ENCODE results near the gene STMN1.
A peak's percentile ranks its signal among the peaks of the same experiment; 100 is the strongest.

Gene STMN1

DNA sequence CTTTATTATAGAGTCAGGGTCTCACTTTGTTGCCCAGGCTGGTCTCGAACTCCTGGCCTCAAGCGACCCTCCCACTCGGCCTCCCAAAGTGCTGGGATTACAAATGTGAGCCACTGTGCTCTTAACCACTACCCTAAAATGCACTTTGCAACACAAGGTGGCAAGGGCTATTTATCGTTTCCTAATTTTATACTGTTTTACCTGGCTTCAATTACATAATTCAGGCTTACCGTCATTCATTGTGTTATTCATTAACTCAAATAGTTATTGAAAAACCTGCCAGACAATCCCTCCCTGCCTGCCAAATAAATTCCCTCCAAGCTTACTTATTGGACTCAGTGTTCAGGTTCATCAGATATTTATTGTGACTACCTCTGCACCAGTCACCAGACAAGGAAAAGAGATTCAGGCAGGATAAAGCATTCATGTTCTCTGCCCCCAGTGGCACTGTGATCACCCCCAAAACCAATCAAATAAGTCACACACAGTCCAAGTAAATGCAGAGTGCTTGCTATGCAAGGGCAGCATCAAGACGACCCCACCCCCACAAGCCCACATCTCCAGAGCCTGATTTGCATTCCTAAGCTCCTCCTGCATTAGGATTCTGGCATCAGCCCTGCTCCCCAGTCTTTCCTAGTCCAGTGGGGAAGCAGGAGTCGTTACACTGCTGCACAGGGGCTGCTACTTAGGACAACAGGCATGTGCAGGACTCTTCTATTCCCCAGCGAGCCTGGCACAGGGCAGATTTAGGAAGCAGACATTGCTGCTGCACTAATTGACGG, 38.8 kb downstream of the STMN1 start:
- DNase-seq, result no peak

DNA sequence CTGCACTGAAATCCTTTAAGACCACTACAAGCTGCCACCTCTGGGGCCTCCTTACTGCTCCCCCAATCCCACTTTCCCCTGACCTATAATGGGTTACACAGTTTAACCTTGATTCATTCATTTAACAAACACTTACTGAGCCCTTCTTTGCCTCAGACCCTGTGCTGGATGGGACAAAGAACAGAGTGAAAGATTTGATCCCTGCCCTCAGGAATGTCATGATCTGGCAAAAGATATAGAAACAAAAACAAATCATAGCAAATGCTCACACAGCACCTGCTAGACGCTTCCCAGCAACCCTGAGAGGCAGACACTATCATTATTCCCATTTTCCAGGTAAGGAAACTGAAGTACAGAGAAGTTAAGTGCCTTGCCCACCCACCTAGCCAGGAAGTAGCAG, 39.9 kb downstream of the STMN1 start:
- DNase-seq, result no peak

DNA sequence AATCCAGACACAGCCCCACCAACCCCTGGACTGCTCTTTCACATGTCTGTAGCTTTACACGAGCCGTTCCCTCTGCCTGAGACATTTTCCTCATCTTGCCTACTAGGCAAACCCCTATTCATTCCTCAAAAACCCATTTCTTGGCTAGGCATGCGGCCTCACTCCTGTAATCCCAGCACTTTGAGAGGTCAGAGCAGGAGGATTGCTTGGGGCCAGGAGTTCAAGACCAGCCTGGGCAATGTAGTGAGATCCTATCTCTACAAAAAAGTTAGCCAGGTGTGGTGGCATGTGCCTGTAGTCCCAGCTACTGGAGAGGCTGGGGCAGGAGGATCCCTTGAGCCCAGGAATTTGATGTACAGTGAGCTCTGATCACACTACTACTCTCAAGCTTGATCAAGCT, 41.8 kb downstream of the STMN1 start:
- DNase-seq, result no peak

DNA sequence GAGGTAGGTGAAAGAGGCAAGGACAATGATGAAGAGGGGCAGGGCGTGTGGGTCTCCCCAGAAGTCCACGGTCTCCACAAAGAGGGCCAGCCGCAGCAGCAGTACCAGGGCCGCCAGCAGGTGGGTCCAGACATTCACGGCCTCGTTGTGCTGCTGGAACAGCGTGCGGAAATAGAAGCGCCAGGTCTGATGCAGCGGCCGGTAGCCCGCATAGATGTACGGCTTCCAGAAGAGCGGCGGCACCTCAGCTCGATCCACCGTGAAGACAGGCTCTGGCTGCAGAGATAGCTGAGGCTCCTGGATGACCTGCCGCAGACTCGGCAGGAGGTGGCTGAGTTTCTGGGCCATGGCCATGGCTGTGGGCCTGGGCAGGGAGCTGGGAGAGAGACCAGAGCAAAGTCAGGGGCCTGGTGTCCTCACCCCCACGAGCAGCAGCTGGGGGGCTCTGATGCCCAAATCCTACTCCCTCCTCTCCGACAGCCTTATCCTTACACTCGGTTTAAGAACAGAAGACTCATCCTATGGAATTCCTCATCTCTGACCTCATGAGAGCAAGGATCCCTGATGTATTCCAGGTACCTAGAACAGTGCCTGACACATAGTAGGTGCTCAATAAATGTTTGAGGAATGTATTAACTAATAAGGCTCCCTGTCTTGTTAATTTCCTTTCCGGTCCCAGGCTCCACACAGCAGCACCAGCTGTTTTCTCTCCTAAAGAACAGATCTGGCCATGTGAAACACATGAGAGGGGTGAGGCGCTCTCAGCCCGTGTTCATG, 42.5 kb downstream of the STMN1 start:
- DNase-seq, result no peak

DNA sequence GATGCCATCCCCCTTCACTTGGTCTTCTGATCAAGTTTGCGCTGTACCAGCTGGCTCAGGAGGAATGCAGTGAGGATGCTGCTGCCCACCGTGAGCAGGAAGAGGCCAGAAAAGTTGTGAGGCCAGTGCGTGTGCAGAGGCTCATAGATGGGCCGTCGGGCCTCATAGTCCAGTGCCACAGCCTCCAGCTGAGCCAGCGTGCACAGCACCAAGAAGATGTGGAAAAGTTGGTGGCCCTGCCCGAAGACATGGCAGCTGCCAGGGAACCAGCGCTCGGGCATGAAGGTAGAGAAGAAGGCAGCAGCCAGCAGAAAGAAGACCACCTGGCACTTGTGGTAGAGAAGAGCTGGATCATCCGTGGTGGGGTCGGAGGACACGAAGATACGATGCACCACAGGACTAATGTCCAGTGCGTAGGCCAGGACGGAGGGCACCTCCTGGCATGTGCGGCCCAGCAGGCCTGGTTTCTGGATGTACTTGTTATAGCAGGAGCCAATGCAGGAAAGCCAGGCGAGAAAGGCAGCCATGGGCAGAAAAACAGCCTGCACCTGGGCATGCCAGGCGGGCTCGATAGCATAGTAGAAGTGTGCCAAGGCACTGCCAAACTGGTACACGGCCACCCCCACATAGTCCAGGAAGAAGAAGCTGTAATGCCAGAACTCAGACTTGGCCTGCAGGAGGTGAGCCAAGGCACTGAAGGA, 43.3 kb downstream of the STMN1 start:
- DNase-seq, result no peak

DNA sequence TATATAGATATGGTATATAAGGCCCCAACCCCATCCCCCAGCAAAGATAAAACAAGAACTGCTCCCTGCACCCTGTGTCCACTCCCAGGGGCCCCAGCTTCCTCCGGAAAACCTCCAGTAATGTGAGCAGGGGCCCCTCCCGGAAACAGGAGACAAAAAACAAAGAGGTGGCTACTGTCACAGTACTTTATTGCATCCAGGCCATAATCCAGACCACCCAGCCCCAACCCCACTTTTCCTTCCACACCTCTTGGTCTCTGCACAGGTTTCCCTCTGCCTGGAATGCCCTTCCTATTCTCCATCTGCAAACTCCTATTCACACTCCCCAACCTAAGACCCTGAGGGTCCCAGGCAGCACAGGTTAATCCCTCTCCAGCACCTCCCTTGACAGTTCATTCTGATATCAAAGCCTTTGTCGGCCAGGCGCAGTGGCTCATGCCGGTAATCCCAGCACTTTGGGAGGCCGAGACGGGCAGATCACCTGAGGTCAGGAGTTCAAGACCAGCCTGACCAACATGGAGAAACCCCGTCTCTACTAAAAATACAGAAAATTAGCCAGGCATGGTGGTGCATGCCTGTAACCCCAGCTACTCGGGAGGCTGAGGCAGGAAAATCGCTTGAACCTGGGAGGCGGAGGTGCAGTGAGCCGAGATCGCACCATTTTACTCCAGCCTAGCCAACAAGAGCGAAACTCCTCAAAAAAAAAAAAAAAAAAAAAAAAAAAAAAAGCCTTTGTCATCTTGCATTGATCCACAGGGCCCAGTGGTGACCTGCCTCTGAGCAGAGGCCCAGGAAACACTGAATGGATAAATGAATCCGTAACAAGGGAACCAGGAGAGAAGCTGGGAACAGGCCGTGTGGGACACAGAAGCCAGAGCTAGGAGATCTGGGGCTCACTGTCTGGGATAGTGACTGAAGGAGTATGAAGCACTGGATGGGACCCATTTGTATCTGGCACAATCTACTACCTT, 44.6 kb downstream of the STMN1 start:
- DNase-seq, result no peak

DNA sequence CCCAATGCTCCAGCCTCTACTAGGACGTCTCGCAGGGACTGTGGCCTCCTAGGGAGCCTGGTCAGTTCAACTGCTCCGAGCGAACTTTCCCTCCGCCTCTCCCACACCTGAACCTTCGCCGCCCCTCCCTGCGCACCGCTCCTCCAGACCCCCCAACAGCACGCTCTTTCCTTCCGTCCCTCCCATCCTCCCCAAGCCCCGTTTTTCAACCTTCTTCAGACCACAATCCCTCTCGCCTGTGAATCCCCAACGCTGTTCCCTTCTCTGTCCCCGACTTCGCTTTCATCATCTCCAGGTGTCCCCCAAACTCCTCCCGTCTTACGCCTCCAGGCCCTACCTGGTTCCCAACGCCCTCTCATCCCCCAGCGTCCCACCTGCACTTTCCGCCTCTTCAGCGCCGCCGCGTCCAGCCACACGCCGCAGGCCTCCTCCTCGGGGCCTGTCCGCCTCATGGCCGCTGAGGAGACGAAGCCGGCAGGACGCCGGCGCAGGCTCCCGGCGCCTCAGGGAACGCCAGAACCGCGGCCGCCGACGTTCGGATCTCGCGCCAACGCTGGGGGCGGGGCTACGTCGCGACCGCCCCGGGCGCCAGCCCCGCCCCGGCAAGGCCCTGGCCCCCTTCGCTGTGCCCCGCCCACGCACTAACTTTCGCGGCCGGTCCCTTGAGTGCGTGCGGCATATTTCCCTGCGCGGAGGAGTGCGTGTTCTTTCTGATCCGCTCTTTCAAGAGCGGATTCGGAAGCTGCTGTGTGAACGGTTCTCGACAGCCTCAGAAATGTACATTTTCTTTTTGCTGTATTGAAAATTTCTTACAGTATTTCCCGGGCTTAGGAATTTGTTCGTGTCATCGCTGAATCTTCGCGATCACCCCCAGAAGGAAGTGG, 47.1 kb downstream of the STMN1 start, which contains the start of gene AUNIP:
Gene AUNIP, minus strand, starts transcription at position 552 of the 884 bp plus-strand sequence. Its CDS starts 100 bp downstream, at position 452.
- peak; percentile 92 for DNase-seq

DNA sequence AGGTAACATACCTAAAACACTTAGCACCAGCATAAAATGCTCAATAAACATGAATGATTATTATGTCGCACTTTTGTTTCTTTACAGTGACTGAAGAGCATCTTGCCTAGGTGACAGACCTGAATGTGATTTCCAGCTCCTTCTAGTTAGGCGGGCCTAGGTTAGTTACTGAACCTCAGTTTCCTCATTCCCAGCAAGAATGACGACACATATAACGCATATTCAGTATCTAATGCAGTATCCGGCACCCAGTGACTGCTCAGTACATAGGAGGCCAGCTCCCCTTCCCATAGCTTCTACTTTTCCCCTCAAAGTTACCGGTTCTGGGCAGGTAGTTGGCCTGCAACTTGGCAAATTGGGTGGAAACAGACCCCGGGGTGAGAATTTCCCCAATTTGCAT, 47.7 kb downstream of the STMN1 start:
- DNase-seq, result no peak

DNA sequence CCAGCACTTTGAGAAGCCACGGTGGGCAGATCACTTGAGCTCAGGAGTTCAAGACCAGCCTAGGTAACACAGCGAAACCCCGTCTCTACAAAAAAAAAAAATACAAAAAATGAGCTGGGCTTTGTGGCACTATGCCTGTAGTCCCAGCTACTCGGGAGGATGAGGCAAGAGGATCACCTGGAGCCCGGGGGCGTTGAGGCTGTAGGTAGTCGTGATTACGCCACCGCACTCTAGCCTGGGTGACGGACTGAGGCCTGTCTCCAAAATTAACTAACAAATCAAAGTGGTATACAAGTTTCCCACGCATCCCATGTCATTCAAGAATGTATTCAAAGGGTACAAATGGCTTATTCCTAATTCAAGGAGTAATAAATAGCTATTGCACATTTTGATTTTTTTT, 49.4 kb downstream of the STMN1 start:
- no peak for DNase-seq

DNA sequence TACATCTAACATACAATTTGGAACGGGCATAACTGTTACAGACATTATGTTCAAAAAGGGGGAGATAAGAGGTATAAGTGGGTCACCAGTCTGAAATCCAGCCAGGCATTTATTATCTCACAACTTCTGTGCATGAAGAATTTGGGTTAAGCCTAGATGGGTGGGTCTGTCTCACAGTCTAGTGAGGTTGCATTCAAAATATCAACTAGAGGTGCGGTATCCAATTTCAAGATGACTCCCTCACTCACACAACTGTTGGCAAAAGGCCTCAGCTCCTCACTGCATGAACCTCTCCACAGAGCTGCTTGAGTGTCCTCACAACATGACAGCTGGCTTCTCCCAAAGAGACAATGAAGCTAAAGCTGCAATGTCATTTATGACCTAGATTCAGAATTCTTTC, 51.7 kb downstream of the STMN1 start:
- DNase-seq, result no peak

All from activated naive CD4-positive, alpha-beta T cell treated with anti-CD3 and anti-CD28 coated beads, Interleukin-2, amount 50 U/mL, for 16 hours (primary cell).